OCI-LY7 (cell line): Measurements from ENCODE around the gene AQP12A. TPM values are rescaled to one million over a fixed set of nuclear protein-coding genes. Genes with fewer than 3 reads are reported as not detected.

ENCODE experiments used
- BruUV-seq: library from RNA; stranded (reverse); fragments of 400-500 nt; replicated peaks from 2 replicates; lab custom pipeline; 2021; lab: Mats Ljungman, UMichigan
- CTCF ChIA-PET: fragments of 300-600 bp; sonication (Branson Sonifier 250); formaldehyde crosslinking; loops from one replicate; lab custom pipeline; 2022; ENCODE audit warnings: antibody characterized with exemption; ENCODE audit not compliant: unreplicated experiment; lab: Charles Lee
- POLR2A ChIA-PET: fragments of 300-600 bp; sonication (Branson Sonifier 250); formaldehyde crosslinking; loops from one replicate; lab custom pipeline; 2022; ENCODE audit warnings: antibody characterized with exemption; lab: Charles Lee
- DNase-seq: peaks from one replicate; pipeline ENCODE4 v3.0.0-alpha.2; 2015; ENCODE audit warnings: low spot score
- H2AFZ ChIP-seq: fragments of 200-600 bp; sonication (generic), shearing (Covaris generic); 2 replicates; pipeline ENCODE4 v1.6.1; 2014; ENCODE audit warnings: mild to moderate bottlenecking, antibody characterized with exemption, low read length, moderate library complexity
- H3K27ac ChIP-seq: fragments of 200-600 bp; sonication (generic); 2 replicates; pipeline ENCODE4 v1.5.1; 2014; ENCODE audit warnings: mixed run types, low read depth, mild to moderate bottlenecking, moderate library complexity, low read length, inconsistent platforms; ENCODE audit not compliant: poor library complexity, severe bottlenecking
- H3K36me3 ChIP-seq: fragments of 200-600 bp; sonication (generic); 2 replicates; pipeline ENCODE4 v1.6.1; 2014; ENCODE audit warnings: mild to moderate bottlenecking, antibody characterized with exemption, low read length, moderate library complexity, mixed read lengths; ENCODE audit not compliant: insufficient read depth
- H3K4me1 ChIP-seq: fragments of 200-600 bp; sonication (generic); 2 replicates; pipeline ENCODE4 v1.5.1; 2014; ENCODE audit warnings: mild to moderate bottlenecking, low read length; ENCODE audit not compliant: insufficient read depth, poor library complexity, severe bottlenecking
- H3K4me2 ChIP-seq: fragments of 200-600 bp; sonication (generic); 2 replicates; pipeline ENCODE4 v1.6.1; 2014; ENCODE audit warnings: mild to moderate bottlenecking, low read length
- H3K4me3 ChIP-seq: fragments of 200-600 bp; sonication (generic); 2 replicates; pipeline ENCODE4 v1.5.1; 2014; ENCODE audit warnings: mild to moderate bottlenecking, low read depth, low read length; ENCODE audit not compliant: poor library complexity, severe bottlenecking
- H3K79me2 ChIP-seq: fragments of 200-600 bp; sonication (generic); 2 replicates; pipeline ENCODE4 v1.6.1; 2016; ENCODE audit warnings: low read depth, mild to moderate bottlenecking, low read length, moderate library complexity, mixed read lengths; ENCODE audit not compliant: insufficient read depth
- H3K9me2 ChIP-seq: fragments of 200-600 bp; sonication (generic); 2 replicates; pipeline ENCODE4 v1.6.1; 2016; ENCODE audit warnings: mild to moderate bottlenecking, low read length, mixed read lengths; ENCODE audit not compliant: insufficient read depth
- H3K9me3 ChIP-seq: fragments of 200-600 bp; sonication (generic); 2 replicates; pipeline ENCODE4 v1.6.1; 2014; ENCODE audit warnings: mild to moderate bottlenecking, mixed run types, low read length, mixed read lengths
- H4K20me1 ChIP-seq: fragments of 200-600 bp; sonication (generic); 2 replicates; pipeline ENCODE4 v1.6.1; 2014; ENCODE audit warnings: mild to moderate bottlenecking, antibody characterized with exemption, low read length, moderate library complexity, mixed read lengths; ENCODE audit not compliant: insufficient read depth
- EZH2phosphoT487 ChIP-seq: fragments of 200-600 bp; sonication (generic); IDR thresholded peaks from 2 replicates; pipeline ENCODE4 v1.6.1; 2018; ENCODE audit warnings: low read depth, borderline replicate concordance, mild to moderate bottlenecking, mixed run types, antibody characterized with exemption, low read length, moderate library complexity, mixed read lengths
- intact Hi-C: fragments of 100-400 bp; cut with micrococcal nuclease; formaldehyde crosslinking; loops from one replicate; pipeline ENCODE4 v1.10.0; 2022; ENCODE audit not compliant: unreplicated experiment
- total RNA-seq, 2 experiments: library from RNA; depleted of rRNA in 1 of 2; stranded (reverse); fragments of >200 nt in 1 of 2; shearing (Covaris generic) in 1 of 2; gene quantifications; 2 replicates each; pipeline ENCODE4 v1.2.3, GENCODE V29; 2014 to 2022
- TF ChIP-seq, protein P1 (sequence below): fragments of 200-600 bp; sonication (generic); conservative IDR thresholded peaks from 2 replicates; pipeline ENCODE4 v1.5.1; 2014; ENCODE audit warnings: mild to moderate bottlenecking, antibody characterized with exemption, low read length, moderate library complexity, mixed read lengths

AQP12A gene
- total RNA-seq, 2 experiments from 2014 or later, result not detected

DNA sequence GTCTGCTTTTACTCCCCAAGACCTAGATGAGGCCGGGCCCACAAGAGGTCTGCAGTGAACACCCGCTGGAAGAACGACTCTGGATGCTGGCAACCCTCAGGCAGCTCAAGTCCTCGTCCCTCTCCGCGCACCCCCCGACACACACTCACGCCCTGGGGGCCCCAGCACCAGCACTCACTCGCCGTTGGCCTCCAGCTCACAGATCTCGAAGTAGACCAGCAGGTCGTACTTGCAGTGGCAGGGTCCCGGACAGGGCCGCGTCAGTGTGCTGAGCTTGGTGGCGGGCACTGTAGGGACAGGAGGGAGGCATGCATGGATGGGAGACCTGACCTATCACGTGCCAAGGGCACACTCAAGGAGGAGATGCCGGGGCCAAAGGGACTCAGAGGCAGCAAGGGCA, 49.4 kb downstream of the AQP12A start:
- Histone ChIP-seq H3K36me3 (no peaks in the 10 kb centered on the region), H2AFZ (no peak overlapping the region), H3K79me2 (no peaks in the 10 kb centered on the region), H3K4me2 (no peak overlapping the region), H3K4me3 (no peak overlapping the region), H3K4me1 (no peaks in the 10 kb centered on the region), H4K20me1 (no peaks in the 10 kb centered on the region), H3K27ac (no peak overlapping the region), H3K9me3 (no peaks in the 10 kb centered on the region), H3K9me2 (no peaks in the 10 kb centered on the region)
- intact Hi-C loops, result no loop called here
- no peak for DNase-seq
- no TSS peak for BruUV-seq
- TF ChIP-seq, protein P1, sequence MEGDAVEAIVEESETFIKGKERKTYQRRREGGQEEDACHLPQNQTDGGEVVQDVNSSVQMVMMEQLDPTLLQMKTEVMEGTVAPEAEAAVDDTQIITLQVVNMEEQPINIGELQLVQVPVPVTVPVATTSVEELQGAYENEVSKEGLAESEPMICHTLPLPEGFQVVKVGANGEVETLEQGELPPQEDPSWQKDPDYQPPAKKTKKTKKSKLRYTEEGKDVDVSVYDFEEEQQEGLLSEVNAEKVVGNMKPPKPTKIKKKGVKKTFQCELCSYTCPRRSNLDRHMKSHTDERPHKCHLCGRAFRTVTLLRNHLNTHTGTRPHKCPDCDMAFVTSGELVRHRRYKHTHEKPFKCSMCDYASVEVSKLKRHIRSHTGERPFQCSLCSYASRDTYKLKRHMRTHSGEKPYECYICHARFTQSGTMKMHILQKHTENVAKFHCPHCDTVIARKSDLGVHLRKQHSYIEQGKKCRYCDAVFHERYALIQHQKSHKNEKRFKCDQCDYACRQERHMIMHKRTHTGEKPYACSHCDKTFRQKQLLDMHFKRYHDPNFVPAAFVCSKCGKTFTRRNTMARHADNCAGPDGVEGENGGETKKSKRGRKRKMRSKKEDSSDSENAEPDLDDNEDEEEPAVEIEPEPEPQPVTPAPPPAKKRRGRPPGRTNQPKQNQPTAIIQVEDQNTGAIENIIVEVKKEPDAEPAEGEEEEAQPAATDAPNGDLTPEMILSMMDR, result no peak
- no peak for TF ChIP-seq EZH2phosphoT487
- POLR2A ChIA-PET, result interaction anchor here (0.6 kb wide), 1 partner anchor 574 kb away, joined by 3 read pairs; no protein-coding TSS in a partner anchor
- CTCF ChIA-PET, result no interaction called here

DNA sequence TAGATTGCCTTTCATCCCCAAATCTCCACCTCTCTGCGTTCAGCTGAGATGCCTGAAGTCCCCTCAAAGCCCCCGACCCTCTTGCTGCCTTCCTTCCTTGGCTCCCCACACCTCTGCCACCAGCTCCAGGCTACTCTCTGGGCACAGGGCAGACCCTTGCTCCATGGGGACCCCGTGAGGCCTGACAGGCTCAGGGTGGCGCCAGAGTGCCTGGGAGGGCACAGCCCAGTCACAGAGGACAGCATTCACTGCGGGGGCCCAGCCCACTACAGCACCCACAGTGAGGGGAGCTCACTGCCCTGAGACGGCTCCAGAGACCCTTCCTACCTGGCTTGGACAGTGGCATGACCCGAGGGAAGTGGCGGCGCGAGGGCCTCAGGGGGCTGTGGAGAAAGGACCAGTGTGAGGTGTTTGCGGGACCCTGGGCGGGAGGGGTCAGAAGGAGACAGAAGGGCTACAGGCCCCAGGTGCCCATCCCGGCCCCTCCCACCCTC, 51.0 kb downstream of the AQP12A start:
- no TSS peak for BruUV-seq
- H2AFZ ChIP-seq, result no peak overlapping the region
- H3K9me3 ChIP-seq, result no peaks in the 10 kb centered on the region
- H3K9me2 ChIP-seq, result no peaks in the 10 kb centered on the region
- DNase-seq, result no peak
- TF ChIP-seq EZH2phosphoT487, result no peak
- TF ChIP-seq, protein P1, result peak; percentile 29; the same call in 1 of the 2 replicates
- ChIA-PET CTCF (no interaction called here), POLR2A (no interaction called here)
- no peaks in the 10 kb centered on the region for H3K79me2 ChIP-seq
- no peaks in the 10 kb centered on the region for H3K36me3 ChIP-seq
- no peak overlapping the region for H3K27ac ChIP-seq
- intact Hi-C loops, result no loop called here
- H4K20me1 ChIP-seq, result no peaks in the 10 kb centered on the region
- no peak overlapping the region for H3K4me3 ChIP-seq
- H3K4me2 ChIP-seq, result no peak overlapping the region
- H3K4me1 ChIP-seq, result no peaks in the 10 kb centered on the region

DNA sequence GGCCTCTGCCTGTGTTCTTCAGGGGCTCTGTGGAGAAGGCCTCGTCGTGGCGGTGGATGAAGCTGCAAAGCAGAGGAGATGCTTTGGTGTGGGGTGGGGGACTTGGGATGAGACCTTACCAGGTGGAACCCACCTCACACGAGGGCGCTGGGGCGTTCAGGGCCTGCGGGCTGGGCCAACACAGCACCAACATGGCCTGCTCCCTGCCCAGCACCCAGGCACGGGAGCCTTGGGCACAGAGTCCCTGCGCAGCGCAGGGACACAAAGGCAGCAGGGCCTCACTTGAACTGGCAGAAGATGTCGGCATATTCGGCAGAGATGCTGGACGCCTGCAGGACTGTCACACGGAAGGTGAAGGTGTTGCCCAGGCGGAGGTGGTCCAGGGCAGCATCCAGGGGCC, 53.8 kb downstream of the AQP12A start:
- DNase-seq, result no peak
- ChIA-PET CTCF (no interaction called here), POLR2A (no interaction called here)
- H3K9me2 ChIP-seq, result no peaks in the 10 kb centered on the region
- no peak for TF ChIP-seq EZH2phosphoT487
- TF ChIP-seq, protein P1, result no peak
- H3K4me3 ChIP-seq, result no peak overlapping the region
- H3K27ac ChIP-seq, result no peak overlapping the region
- no peak overlapping the region for H3K4me2 ChIP-seq
- H3K4me1 ChIP-seq, result no peaks in the 10 kb centered on the region
- H3K9me3 ChIP-seq, result no peaks in the 10 kb centered on the region
- H3K36me3 ChIP-seq, result no peaks in the 10 kb centered on the region
- H3K79me2 ChIP-seq, result no peaks in the 10 kb centered on the region
- H4K20me1 ChIP-seq, result no peaks in the 10 kb centered on the region
- H2AFZ ChIP-seq, result no peak overlapping the region
- BruUV-seq, result no TSS peak
- intact Hi-C loops, result no loop called here
